B cell (primary cell): ENCODE measurements around the gene CCDC91.

Source experiments
- CTCF ChIP-seq: fragments of 200-600 bp; IDR thresholded peaks from one replicate; pipeline ENCODE4 v1.8.0; 2022; ENCODE audit warnings: antibody characterized with exemption, mild to moderate bottlenecking
- EZH2 ChIP-seq: IDR thresholded peaks from 2 replicates; pipeline ENCODE4 v1.6.1; 2012; ENCODE audit warnings: borderline replicate concordance, low read depth, mild to moderate bottlenecking, moderate library complexity, low read length; ENCODE audit not compliant: insufficient read depth, poor library complexity, severe bottlenecking

- TF ChIP-seq CTCF = no peak
- TF ChIP-seq EZH2 = no peak
These were observed 350.1 kb downstream of the CCDC91 start for GRCh38 chr12:28540324-28540714.
